DND-41 (cell line): ENCODE results near the gene POFUT2.

Source experiments
- ATAC-seq: fragments of 200-7000 bp; cut with Tn5 transposase; 3 replicates; pipeline ENCODE4 v1.9.1; 2021; ENCODE audit warnings: low read depth; ENCODE audit not compliant: insufficient read depth
- DNase-seq: peaks from one replicate; pipeline ENCODE4 v3.0.0-alpha.2; 2020
- H2AFZ ChIP-seq: 2 replicates; pipeline ENCODE4 v1.6.0; 2012; ENCODE audit warnings: low read depth, low read length
- H3K27ac ChIP-seq: 2 replicates; pipeline ENCODE4 v1.5.1; 2012; ENCODE audit warnings: low read length, inconsistent platforms
- H3K27me3 ChIP-seq: fragments of 200-600 bp; sonication (generic); 2 replicates; pipeline ENCODE4 v1.6.0; 2012; ENCODE audit warnings: low read length, mild to moderate bottlenecking, inconsistent platforms; ENCODE audit not compliant: insufficient read depth, poor library complexity
- H3K36me3 ChIP-seq: 2 replicates; pipeline ENCODE4 v1.5.1; 2012; ENCODE audit warnings: low read length, inconsistent platforms; ENCODE audit not compliant: insufficient read depth
- H3K4me1 ChIP-seq: 2 replicates; pipeline ENCODE4 v1.5.1; 2012; ENCODE audit warnings: mild to moderate bottlenecking, low read length; ENCODE audit not compliant: insufficient read depth
- H3K4me2 ChIP-seq: 2 replicates; pipeline ENCODE4 v1.6.0; 2012; ENCODE audit warnings: mild to moderate bottlenecking, moderate library complexity, low read length, inconsistent platforms; ENCODE audit not compliant: insufficient read depth
- H3K4me3 ChIP-seq, 2 experiments: fragments of 200-600 bp in 1 of 2; shearing (Covaris generic) in 1 of 2; 2 replicates each; pipeline ENCODE4 v1.5.1; 2012 to 2016; ENCODE audit warnings: inconsistent platforms in 2 of 2, low read length in 2 of 2, mild to moderate bottlenecking in 2 of 2, low read depth in 1 of 2, moderate library complexity in 1 of 2
- H3K79me2 ChIP-seq: 2 replicates; pipeline ENCODE4 v1.6.0; 2012; ENCODE audit warnings: low read length, inconsistent platforms; ENCODE audit not compliant: insufficient read depth
- H3K9ac ChIP-seq: 2 replicates; pipeline ENCODE4 v1.6.0; 2012; ENCODE audit warnings: low read depth, mild to moderate bottlenecking, inconsistent platforms, low read length, moderate library complexity
- H3K9me3 ChIP-seq: 2 replicates; pipeline ENCODE4 v1.5.1; 2012; ENCODE audit warnings: low read length, moderate library complexity, mild to moderate bottlenecking, inconsistent platforms; ENCODE audit not compliant: insufficient read depth, severe bottlenecking
- H4K20me1 ChIP-seq: 2 replicates; pipeline ENCODE4 v1.6.0; 2012; ENCODE audit warnings: low read length; ENCODE audit not compliant: insufficient read depth
- EZH2 ChIP-seq: IDR thresholded peaks from 3 replicates; pipeline ENCODE4 v1.6.1; 2012; ENCODE audit warnings: borderline replicate concordance, low read depth, mild to moderate bottlenecking, moderate library complexity, low read length, inconsistent platforms; ENCODE audit not compliant: severe bottlenecking
- TF ChIP-seq, protein P1 (sequence below): IDR thresholded peaks from 2 replicates; pipeline ENCODE4 v1.5.1; 2012; ENCODE audit warnings: borderline replicate concordance, low read length, moderate library complexity, mild to moderate bottlenecking; ENCODE audit not compliant: poor library complexity, severe bottlenecking; ENCODE audit errors: extremely low read depth

POFUT2 gene

DNA sequence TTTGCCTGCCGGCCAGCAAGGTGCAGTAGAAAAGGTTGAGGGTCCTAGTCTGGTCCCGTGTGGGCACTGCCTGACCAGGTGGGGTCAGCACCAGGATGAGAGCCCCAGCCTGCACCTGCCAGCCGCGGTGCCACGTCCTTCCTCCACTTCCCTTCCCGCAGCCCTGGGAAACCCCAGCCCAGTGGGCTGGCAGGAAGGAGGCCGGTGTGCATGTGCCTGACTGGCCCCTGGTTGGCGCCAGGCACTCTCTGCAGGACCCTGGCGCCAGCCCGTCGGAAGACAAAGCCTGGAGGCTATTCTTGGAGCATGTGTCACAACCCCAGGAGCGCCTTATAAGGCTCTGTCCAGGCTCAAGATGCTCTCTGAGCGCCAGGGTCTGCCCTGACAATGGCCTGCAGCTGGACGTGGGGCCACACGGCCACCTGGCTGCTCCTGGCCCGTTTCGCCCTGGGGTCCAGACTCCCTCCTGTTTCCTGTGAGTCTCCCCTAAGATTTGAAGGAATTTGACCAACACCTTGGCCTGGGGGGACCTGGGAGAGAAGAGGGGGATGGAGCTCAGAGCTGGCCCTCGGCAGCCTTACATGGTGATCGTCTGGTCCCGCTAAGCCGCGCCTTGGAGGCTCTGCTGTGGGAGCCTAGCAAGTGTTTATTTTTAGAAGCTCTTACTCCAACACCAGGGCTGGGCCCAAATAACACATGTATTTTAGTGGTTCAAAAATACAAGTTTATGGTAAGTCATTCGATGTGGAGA lies 31.9 kb upstream of the POFUT2 start:
- Histone ChIP-seq H3K79me2 (no peaks in the 10 kb centered on the region), H3K9me3 (no peaks in the 10 kb centered on the region), H3K9ac (no peak overlapping the region), H3K4me1 (no peaks in the 10 kb centered on the region), H3K27ac (no peak overlapping the region), H3K27me3 (peaks cover 11% of the 10 kb centered on the region), H3K4me2 (no peak overlapping the region), H4K20me1 (peaks cover 3% of the 10 kb centered on the region), H3K4me3 (no peak overlapping the region), H2AFZ (no peak overlapping the region), H3K36me3 (no peaks in the 10 kb centered on the region)
- TF ChIP-seq, protein P1, sequence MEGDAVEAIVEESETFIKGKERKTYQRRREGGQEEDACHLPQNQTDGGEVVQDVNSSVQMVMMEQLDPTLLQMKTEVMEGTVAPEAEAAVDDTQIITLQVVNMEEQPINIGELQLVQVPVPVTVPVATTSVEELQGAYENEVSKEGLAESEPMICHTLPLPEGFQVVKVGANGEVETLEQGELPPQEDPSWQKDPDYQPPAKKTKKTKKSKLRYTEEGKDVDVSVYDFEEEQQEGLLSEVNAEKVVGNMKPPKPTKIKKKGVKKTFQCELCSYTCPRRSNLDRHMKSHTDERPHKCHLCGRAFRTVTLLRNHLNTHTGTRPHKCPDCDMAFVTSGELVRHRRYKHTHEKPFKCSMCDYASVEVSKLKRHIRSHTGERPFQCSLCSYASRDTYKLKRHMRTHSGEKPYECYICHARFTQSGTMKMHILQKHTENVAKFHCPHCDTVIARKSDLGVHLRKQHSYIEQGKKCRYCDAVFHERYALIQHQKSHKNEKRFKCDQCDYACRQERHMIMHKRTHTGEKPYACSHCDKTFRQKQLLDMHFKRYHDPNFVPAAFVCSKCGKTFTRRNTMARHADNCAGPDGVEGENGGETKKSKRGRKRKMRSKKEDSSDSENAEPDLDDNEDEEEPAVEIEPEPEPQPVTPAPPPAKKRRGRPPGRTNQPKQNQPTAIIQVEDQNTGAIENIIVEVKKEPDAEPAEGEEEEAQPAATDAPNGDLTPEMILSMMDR = no peak
- no peak for ATAC-seq
- DNase-seq = no peak

DNA sequence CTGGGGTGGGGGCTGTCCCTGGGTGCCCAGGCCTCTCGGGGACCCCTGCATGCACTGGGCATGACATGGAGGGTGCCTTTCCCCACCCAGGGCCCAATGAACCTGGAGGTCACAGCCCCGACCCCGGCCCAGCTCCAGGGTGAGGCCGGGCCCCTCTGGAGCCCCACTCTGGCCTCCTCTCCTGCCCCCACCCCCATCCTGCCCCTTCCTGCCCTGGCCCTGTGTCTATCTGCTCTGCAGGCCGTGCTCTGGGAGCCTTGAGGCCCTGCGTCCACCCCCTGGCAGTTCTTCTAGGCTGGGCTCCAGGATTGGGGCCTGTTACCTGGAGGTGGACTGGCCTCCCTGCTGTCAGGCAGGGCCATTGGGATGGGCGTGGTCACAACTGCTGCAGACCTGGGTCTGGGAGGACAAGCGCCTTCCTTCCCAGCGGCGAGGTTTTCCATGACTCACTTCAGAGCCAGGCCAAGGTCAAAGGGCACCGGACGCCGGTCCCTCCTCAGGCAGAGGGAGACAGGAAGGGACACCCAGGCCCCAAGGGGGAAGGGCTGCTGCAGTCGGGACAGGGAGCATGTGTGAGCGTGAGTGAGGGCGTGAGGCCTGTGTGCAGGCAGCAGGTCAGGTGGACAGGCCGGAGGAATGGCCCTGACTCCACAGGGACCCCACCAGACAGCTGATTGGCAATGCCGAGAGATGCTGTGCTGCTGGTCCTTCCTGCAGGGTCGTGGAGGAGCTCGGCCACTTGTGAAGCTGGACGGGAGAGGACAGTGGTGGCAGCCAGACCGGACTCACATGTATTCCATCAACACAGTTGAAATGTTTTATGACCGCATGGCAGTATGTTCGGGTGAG lies 31.1 kb upstream of the POFUT2 start:
- Histone ChIP-seq H3K79me2 (no peaks in the 10 kb centered on the region), H3K36me3 (no peaks in the 10 kb centered on the region), H3K9me3 (no peaks in the 10 kb centered on the region), H3K9ac (no peak overlapping the region), H4K20me1 (peaks cover 3% of the 10 kb centered on the region), H3K27me3 (peaks cover 11% of the 10 kb centered on the region), H3K4me3 (no peak overlapping the region), H3K27ac (no peak overlapping the region), H3K4me2 (no peak overlapping the region), H2AFZ (no peak overlapping the region), H3K4me1 (no peaks in the 10 kb centered on the region)
- ATAC-seq (no peak), DNase-seq (no peak)
- TF ChIP-seq, protein P1 = no peak
- no peak for TF ChIP-seq EZH2

DNA sequence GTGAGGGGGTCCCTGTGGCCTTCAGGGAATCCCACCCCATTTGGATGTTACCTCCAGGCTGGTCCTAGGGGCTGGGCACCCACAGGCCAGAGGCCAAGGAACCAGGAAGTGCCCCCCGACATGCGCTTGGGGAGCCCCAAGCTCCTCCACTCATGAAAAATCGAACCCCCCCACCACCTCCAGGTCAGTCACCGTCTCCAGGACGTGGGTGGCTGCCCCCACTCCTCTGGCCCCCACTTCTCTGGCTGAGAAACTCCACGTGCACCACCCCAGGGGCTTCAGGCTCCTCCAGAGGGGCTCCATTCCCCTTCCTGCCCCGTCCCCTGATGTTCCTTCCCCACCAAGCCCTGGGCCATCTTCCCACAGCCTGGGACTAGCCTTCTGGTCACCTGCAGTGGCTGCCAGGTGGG lies 30.5 kb upstream of the POFUT2 start:
- ATAC-seq = no peak
- Histone ChIP-seq H3K9ac (no peak overlapping the region), H3K27ac (no peak overlapping the region), H3K9me3 (no peaks in the 10 kb centered on the region), H2AFZ (no peak overlapping the region), H3K4me3 (no peak overlapping the region), H3K4me1 (no peaks in the 10 kb centered on the region), H4K20me1 (no peaks in the 10 kb centered on the region; the same call in 1 of the 2 replicates), H3K79me2 (no peaks in the 10 kb centered on the region), H3K4me2 (no peak overlapping the region), H3K27me3 (peaks cover 11% of the 10 kb centered on the region), H3K36me3 (no peaks in the 10 kb centered on the region)
- no peak for TF ChIP-seq EZH2
- TF ChIP-seq, protein P1 = no peak
- no peak for DNase-seq
